Measurements from ENCODE around the gene SLC27A5.

- TF ChIP-seq CTCF (IDR thresholded peaks at IDR 0.05; ENCODE audit: borderline replicate concordance, extremely low read depth, low read length, poor library complexity, severe bottlenecking) (no peak), EZH2 (IDR thresholded peaks at IDR 0.05; ENCODE audit: borderline replicate concordance, low read depth, low read length, severe bottlenecking) (no peak)
Measured at GRCh38 chr19:58482372-58482771, 29.4 kb downstream of the SLC27A5 start.

Data from DND-41 (cell line).